ENCODE results near the gene RNF126.
A peak's percentile ranks its signal among the peaks of the same experiment; 100 is the strongest.

The RNF126 gene

GRCh38 chr19:662207-662961, 630 bp downstream of the RNF126 start:
- DNase-seq (ENCODE audit: low read depth): peak; percentile 67

DNA sequence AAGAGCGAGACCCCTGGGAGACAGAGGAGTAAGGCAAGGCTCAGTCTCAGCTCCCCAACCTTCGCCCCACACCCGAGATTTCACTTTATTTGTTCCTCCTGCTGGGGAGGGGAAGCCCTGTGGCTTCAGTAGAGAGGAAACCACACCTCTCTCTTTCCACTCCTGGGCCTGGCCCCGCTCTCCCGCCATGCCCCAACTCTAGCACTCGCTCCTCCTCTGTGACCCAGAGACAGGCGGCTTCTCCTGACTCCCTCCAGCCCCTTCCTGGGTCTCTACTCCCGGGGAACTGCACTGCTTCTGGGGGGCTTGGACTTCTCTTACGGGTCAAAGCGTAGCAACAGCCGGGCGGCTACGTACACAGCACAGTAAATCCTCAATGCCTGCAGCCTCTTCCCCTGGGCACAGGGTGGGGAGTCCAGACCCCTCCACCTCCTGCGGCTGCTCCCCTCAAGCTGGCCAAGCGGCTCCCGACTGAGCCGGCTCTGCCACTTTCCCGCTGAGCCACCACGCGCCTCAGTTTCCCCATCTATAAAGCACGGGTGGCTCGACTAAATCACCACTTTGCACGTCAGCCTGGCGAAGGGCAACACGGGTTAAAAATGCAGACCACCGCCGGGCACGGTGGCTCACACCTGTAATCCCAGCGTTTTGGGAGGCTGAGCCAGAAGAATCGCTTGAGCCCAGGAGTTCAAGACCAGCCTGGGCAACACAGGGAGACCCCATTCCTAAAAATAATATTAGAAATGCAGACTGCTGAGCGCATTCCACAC, 1.4 kb downstream of the RNF126 start:
- peak; percentile 28 for DNase-seq (ENCODE audit: low read depth)

- no peak for DNase-seq (ENCODE audit: low read depth)
Measured at GRCh38 chr19:660793-661426, 2.1 kb downstream of the RNF126 start.

DNA sequence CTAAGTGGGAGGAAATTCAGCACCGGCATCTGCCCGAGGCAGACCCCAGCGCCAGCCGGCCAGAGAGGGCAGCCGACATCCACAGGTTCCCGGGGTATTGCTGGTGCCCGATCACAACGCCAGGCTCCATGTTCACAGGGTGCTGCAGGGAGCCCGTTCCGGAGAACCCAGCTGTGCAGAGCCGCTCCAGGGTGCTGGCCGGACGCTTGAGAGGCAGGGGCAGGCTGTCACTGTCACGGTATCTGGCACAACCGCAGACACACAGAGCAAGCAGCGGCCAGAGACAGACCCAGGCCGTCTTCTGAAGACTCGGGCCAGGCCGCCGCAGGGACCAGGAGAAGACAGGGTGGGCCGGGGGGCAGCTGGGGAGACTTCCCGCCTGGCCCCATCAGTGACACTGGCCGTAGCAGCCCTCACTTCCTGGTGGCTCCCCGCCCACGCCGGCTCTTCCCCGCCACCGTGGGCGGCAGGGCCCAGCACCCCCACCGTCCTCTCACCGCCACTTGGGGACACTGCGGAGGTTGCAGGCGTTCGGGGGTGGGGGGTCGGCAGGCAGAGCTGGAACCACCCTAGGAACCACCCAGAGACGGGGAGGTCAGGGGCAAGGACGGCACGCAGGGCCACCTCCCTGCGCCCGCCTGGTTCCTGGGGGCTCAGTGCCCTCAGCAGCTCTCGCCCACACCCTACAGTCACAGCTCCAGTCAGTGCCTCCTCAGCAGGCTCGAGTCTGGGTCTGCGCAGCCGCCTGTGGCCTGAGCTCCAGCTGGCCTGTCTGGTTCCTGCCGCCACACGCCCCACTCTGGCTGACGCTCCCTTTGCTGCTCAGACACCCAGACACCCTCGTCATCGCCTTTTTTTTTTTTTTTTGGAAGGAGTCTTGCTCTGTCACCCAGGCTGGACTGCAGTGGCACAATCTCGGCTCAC, 3.8 kb downstream of the RNF126 start:
- no peak for DNase-seq (ENCODE audit: low read depth)

GRCh38 chr19:658059-658839, 4.8 kb downstream of the RNF126 start:
- DNase-seq (ENCODE audit: low read depth): no peak

- DNase-seq (ENCODE audit: low read depth): no peak
Measured at GRCh38 chr19:657611-658010, 5.4 kb downstream of the RNF126 start.

GRCh38 chr19:656751-657559, 6.1 kb downstream of the RNF126 start:
- no peak for DNase-seq (ENCODE audit: low read depth)

GRCh38 chr19:655691-656090, 7.3 kb downstream of the RNF126 start:
- DNase-seq (ENCODE audit: low read depth): no peak

DNA sequence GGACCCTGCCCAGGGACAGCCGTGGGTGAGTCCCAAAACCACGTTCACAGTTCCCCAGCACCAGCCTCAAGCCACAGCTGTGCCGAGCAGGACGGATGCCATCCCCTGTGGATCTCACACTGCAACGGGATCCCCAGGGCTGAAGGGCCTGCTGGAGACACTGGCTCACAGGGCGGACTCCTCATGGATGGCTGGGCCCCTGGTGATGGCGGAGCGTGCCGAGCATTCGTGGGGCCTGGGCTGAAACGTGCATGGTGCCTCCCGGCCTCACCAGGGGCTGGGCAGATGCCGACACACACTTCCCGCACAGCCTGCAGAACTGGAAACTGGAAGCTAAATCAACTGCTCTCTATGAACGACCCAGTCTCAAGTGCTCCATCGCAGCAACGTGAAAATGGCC, 9.6 kb downstream of the RNF126 start:
- DNase-seq (ENCODE audit: low read depth): no peak

GRCh38 chr19:652467-653389, 10.3 kb downstream of the RNF126 start:
- no peak for DNase-seq (ENCODE audit: low read depth)

- no peak for DNase-seq (ENCODE audit: low read depth)
Measured at GRCh38 chr19:651991-652390, 11.0 kb downstream of the RNF126 start.

GRCh38 chr19:651114-651818, 11.7 kb downstream of the RNF126 start:
- no peak for DNase-seq (ENCODE audit: low read depth)

DNA sequence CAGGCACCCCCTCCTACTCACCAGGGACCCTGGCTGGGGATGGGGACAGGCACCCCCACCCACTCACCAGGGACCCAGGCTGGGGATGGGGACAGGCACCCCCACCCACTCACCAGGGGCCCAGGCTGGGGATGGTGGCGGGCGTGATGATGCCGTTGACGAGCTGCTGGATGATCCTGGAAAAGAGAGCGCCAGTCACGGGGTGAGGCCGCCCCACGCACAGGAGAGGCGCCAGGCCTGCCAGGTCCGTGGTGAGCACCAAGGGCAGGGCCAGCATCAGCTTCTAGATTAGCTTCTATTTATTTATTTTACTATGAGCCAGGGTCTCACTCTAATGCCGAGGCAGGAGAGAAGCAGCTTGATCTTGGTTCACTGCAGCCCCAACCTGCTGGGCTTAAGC, 12.9 kb downstream of the RNF126 start:
- no peak for DNase-seq (ENCODE audit: low read depth)

GRCh38 chr19:648904-649801, 13.9 kb downstream of the RNF126 start:
- DNase-seq (ENCODE audit: low read depth): no peak

DNA sequence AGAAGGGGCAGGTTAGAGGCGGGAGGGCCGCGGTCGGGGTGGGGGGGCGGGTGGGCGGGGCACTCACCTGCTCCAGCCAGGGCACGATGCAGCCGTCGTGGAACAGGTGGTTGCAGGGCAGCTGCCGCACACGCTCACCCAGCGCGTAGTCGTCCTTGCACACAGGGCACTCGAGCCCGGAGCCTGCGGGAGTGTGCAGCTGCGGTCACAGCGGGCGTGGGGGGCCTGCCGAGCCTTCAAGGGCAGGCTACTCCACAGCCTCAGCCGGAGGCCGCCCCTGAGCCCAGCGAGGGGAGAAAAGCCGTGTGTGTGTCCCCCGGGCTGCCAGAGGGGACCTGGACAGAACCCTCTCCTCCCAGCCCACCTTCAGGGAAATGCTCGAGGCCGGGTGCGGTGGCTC, 14.7 kb downstream of the RNF126 start:
- no peak for DNase-seq (ENCODE audit: low read depth)

DNA sequence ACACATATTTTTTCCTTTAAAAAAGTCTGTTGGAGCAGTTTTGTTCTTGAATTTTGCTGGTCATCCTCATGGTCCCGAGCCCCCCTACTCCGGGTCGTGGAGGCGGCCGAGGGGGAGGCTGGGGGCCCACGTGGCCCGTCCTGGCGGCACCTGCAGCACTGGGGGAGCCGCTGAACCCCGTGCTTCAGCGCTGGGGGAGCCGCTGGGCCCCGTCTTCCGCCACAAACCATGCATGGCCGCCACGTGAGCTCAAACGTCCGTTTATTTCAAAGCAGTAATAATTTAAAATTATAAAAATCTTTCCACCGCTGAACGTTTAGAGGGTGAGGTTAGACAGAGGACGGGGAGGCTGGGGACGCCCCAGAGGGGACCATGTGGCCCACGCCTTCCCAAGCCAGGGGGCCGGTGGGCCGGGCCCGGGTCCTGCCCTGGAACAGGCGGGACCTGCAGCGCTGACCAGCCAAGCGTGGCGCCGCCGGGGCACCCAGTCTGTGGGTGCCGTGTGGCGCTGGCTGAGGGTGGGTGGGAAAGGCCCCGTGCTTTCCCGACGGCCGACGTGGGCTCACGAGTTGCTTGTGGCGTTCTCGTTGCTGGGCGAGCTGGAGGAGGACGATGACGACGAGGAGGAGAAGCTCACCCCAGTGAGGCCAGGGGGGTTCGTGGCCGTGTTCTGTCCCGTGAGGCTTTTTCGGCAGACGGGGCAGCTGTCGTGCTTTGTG, 15.3 kb downstream of the RNF126 start:
- no peak for DNase-seq (ENCODE audit: low read depth)
